Gastroesophageal sphincter (tissue), 3 donors: ENCODE measurements around the gene MYO5A.

Source experiments
- POLR2A ChIP-seq, 2 donors: fragments of 450-650 bp; IDR thresholded peaks; one replicate each; pipeline ENCODE4 v1.6.1; 2017; ENCODE audit warnings: antibody characterized with exemption in 2 of 2, mild to moderate bottlenecking in 2 of 2, moderate library complexity in 1 of 2
- TF ChIP-seq, protein P1 (sequence below), 4 experiments: fragments of 200-600 bp in 2 of 4; fragments of 450-650 bp in 2 of 4; sonication (generic) in 1 of 4; IDR thresholded peaks; one replicate each; pipeline ENCODE4 v1.5.1; 2017 to 2019; ENCODE audit warnings: antibody characterized with exemption in 4 of 4, mild to moderate bottlenecking in 2 of 4, moderate library complexity in 2 of 4

DNA sequence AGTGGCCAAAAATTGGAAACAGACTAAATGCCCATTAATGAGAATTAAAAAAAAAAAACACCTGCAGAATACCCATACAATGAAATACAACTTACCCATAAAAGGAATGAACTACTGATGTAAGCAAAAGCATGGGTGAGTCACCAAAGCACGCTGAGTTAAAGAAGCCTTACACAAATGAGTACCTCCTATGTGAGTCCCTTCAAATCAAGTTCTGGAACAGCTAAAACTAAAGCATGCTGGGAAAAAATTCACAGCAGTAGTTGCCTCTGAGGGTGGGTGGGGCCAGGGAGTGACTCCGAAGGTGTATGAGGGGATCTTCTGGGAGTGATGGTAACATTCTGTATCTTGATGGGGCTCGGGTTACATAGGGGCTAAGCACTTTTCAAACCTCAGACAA lies 244.5 kb downstream of the MYO5A start:
- TF ChIP-seq, protein P1, sequence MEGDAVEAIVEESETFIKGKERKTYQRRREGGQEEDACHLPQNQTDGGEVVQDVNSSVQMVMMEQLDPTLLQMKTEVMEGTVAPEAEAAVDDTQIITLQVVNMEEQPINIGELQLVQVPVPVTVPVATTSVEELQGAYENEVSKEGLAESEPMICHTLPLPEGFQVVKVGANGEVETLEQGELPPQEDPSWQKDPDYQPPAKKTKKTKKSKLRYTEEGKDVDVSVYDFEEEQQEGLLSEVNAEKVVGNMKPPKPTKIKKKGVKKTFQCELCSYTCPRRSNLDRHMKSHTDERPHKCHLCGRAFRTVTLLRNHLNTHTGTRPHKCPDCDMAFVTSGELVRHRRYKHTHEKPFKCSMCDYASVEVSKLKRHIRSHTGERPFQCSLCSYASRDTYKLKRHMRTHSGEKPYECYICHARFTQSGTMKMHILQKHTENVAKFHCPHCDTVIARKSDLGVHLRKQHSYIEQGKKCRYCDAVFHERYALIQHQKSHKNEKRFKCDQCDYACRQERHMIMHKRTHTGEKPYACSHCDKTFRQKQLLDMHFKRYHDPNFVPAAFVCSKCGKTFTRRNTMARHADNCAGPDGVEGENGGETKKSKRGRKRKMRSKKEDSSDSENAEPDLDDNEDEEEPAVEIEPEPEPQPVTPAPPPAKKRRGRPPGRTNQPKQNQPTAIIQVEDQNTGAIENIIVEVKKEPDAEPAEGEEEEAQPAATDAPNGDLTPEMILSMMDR (IDR thresholded peaks at IDR 0.05) = no peak
- TF ChIP-seq POLR2A (IDR thresholded peaks at IDR 0.05) = no peak
